Vagina (tissue), 2 donors: Measurements from ENCODE around the gene THOC1. TPM values are rescaled to one million over a fixed set of nuclear protein-coding genes. Genes with fewer than 3 reads are reported as not detected.

Experiments
- DNase-seq, 2 donors: peaks; one replicate each; pipeline ENCODE4 v3.0.0-alpha.2; 2017; ENCODE audit errors: extremely low spot score in 2 of 2
- H3K27ac ChIP-seq: fragments of 200-600 bp; sonication (generic); one replicate; pipeline ENCODE4 v1.5.1; 2019
- H3K27me3 ChIP-seq: fragments of 200-600 bp; sonication (generic); one replicate; pipeline ENCODE4 v1.5.1; 2019
- H3K36me3 ChIP-seq, 2 donors: fragments of 200-600 bp; sonication (generic); one replicate each; pipeline ENCODE4 v1.5.1; 2017 to 2019
- H3K4me1 ChIP-seq: fragments of 200-600 bp; sonication (generic); one replicate; pipeline ENCODE4 v1.5.1; 2019
- H3K4me3 ChIP-seq, 2 donors: fragments of 200-600 bp; sonication (generic); 1 replicate in 1 of 2; 2 replicates in 1 of 2; pipeline ENCODE4 v1.5.1; 2016 to 2019
- H3K9me3 ChIP-seq: fragments of 200-600 bp; sonication (generic); one replicate; pipeline ENCODE4 v1.5.1; 2019
- POLR2A ChIP-seq, 2 donors: fragments of 450-650 bp; IDR thresholded peaks; one replicate each; pipeline ENCODE4 v1.6.1; 2017; ENCODE audit warnings: antibody characterized with exemption in 2 of 2, mild to moderate bottlenecking in 2 of 2, moderate library complexity in 2 of 2
- POLR2AphosphoS5 ChIP-seq, 2 donors: sonication (generic); formaldehyde crosslinking; IDR thresholded peaks; one replicate each; pipeline ENCODE4 v1.9.0; 2017; ENCODE audit warnings: antibody characterized with exemption in 2 of 2, mild to moderate bottlenecking in 2 of 2, low read depth in 1 of 2; ENCODE audit not compliant: insufficient read depth in 1 of 2
- intact Hi-C: fragments of 100-400 bp; cut with DNase I; formaldehyde crosslinking; loops from one replicate; pipeline ENCODE4 v1.15.1; 2023
- total RNA-seq: library from RNA; depleted of rRNA; stranded (reverse); fragments of >200 nt; gene quantifications from one replicate; pipeline ENCODE4 v1.2.3, GENCODE V29; 2016
- TF ChIP-seq, protein P1 (sequence below), 3 experiments: fragments of 450-650 bp in 2 of 3; fragments of 200-600 bp in 1 of 3; sonication (generic) in 1 of 3; IDR thresholded peaks; one replicate each; pipeline ENCODE4 v1.5.1; 2017 to 2019; ENCODE audit warnings: antibody characterized with exemption in 3 of 3, mild to moderate bottlenecking in 2 of 3, moderate library complexity in 2 of 3

THOC1 gene
- total RNA-seq, 1 donor from 2014 or later, result 47.9 TPM

DNA sequence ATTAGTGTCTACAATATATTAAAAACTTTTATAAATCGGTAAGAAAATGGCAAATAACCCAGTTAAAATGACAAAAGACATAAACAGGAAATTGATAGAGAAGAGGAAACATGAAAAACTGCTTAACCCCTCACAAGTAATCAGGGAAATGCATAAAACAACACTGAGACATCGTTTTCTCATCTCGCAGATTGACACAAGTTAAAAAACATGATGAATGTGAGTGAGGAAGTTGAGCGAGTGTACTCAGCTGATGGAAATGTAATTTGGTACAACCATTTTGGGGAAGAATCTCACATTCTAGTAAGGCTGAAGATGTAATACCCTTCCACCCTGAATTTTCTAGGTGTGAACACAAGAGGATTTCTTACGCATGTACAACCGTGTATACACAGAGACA lies 18.0 kb upstream of the THOC1 start:
- DNase-seq, result no peak
- Histone ChIP-seq H3K4me3 (no peak overlapping the region), H3K9me3 (no peaks in the 10 kb centered on the region), H3K36me3 (no peaks in the 10 kb centered on the region), H3K4me1 (no peaks in the 10 kb centered on the region), H3K27ac (no peak overlapping the region), H3K27me3 (no peaks in the 10 kb centered on the region)
- TF ChIP-seq, protein P1, sequence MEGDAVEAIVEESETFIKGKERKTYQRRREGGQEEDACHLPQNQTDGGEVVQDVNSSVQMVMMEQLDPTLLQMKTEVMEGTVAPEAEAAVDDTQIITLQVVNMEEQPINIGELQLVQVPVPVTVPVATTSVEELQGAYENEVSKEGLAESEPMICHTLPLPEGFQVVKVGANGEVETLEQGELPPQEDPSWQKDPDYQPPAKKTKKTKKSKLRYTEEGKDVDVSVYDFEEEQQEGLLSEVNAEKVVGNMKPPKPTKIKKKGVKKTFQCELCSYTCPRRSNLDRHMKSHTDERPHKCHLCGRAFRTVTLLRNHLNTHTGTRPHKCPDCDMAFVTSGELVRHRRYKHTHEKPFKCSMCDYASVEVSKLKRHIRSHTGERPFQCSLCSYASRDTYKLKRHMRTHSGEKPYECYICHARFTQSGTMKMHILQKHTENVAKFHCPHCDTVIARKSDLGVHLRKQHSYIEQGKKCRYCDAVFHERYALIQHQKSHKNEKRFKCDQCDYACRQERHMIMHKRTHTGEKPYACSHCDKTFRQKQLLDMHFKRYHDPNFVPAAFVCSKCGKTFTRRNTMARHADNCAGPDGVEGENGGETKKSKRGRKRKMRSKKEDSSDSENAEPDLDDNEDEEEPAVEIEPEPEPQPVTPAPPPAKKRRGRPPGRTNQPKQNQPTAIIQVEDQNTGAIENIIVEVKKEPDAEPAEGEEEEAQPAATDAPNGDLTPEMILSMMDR (IDR thresholded peaks at IDR 0.05), result no peak
- TF ChIP-seq POLR2AphosphoS5 (IDR thresholded peaks at IDR 0.05; ENCODE audit: insufficient read depth in 1 of 2, low read depth in 1 of 2) (no peak), POLR2A (IDR thresholded peaks at IDR 0.05) (no peak)
- intact Hi-C loops, result loop anchor here (10.0 kb wide), 1 partner anchor 329 kb away; no protein-coding TSS in a partner anchor

DNA sequence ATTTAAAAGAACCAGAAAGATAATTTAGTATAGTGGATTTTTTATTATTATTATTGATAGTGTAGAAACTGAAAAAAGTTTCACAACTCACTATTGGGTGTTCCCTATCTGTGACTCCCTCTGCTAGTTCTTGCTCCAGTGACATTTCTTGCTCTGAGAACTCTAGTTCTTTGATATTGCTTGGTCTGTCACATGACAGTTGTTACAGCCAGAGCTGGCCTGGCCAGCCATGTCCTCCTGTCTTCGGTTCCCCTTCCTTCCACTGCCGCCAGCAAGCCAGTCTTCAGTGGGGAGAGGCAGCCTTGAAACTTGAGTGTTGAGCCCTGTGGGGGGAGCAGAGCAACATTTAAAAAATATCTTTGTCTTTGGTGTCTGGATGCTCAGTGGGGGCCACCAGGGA lies 7.6 kb upstream of the THOC1 start:
- Histone ChIP-seq H3K4me3 (no peak overlapping the region), H3K36me3 (no peaks in the 10 kb centered on the region), H3K27ac (no peak overlapping the region), H3K9me3 (no peaks in the 10 kb centered on the region), H3K27me3 (no peaks in the 10 kb centered on the region), H3K4me1 (no peaks in the 10 kb centered on the region)
- intact Hi-C loops, result no loop called here
- no peak for TF ChIP-seq POLR2A (IDR thresholded peaks at IDR 0.05)
- no peak for TF ChIP-seq POLR2AphosphoS5 (IDR thresholded peaks at IDR 0.05; ENCODE audit: insufficient read depth in 1 of 2, low read depth in 1 of 2)
- TF ChIP-seq, protein P1 (IDR thresholded peaks at IDR 0.05), result no peak
- DNase-seq, result no peak

DNA sequence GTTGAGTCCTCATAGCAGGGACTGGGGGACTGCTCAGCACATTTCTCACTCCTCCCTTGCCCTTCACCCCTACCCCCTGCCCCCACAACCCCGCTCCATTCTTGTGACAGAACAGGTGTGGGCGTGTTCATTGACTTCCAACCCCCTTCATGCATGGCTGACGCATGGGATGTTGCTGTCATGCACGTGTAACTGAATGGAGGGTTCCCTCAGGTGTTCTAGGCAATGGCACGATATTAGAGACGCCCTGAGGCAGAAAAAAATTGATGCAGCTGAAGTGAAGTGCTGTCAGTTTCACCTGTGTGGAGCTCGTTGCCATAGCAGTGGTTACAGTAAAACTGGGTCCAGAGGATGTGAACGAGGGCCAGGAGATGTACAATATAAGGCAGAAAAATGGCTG lies 6.5 kb upstream of the THOC1 start:
- intact Hi-C loops, result no loop called here
- TF ChIP-seq POLR2A (IDR thresholded peaks at IDR 0.05) (no peak), POLR2AphosphoS5 (IDR thresholded peaks at IDR 0.05; ENCODE audit: insufficient read depth in 1 of 2, low read depth in 1 of 2) (no peak)
- TF ChIP-seq, protein P1 (IDR thresholded peaks at IDR 0.05), result no peak
- DNase-seq, result no peak
- Histone ChIP-seq H3K4me3 (no peak overlapping the region), H3K4me1 (peaks cover 3% of the 10 kb centered on the region), H3K36me3 (no peaks in the 10 kb centered on the region), H3K27ac (no peak overlapping the region), H3K9me3 (no peaks in the 10 kb centered on the region), H3K27me3 (no peaks in the 10 kb centered on the region)

DNA sequence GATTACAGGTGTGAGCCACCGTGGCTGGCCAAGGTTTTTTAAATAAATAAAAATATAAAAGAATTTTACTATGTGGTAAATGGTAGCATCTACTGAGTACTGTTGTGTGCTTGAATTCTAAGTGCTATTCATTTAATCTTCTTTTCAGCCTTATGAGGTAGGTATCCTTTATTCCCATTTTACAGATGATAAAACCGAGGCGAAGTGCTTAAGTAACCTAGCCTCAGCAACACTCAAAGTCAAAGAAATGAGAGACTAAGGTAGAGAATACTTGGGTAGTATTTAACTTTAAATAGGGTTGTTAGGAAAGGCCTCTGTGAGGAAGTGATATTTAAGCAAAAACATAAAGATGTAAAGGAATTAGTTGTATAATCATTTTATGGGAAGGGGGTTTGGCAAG lies 5.7 kb upstream of the THOC1 start:
- H3K4me1 ChIP-seq, result peaks cover 11% of the 10 kb centered on the region
- no peaks in the 10 kb centered on the region for H3K36me3 ChIP-seq
- no peak overlapping the region for H3K4me3 ChIP-seq
- no peak for TF ChIP-seq POLR2AphosphoS5 (IDR thresholded peaks at IDR 0.05; ENCODE audit: insufficient read depth in 1 of 2, low read depth in 1 of 2)
- TF ChIP-seq, protein P1 (IDR thresholded peaks at IDR 0.05), result no peak
- no peak for TF ChIP-seq POLR2A (IDR thresholded peaks at IDR 0.05)
- no peak for DNase-seq
- H3K9me3 ChIP-seq, result no peaks in the 10 kb centered on the region
- intact Hi-C loops, result no loop called here
- H3K27me3 ChIP-seq, result no peaks in the 10 kb centered on the region
- H3K27ac ChIP-seq, result no peak overlapping the region

DNA sequence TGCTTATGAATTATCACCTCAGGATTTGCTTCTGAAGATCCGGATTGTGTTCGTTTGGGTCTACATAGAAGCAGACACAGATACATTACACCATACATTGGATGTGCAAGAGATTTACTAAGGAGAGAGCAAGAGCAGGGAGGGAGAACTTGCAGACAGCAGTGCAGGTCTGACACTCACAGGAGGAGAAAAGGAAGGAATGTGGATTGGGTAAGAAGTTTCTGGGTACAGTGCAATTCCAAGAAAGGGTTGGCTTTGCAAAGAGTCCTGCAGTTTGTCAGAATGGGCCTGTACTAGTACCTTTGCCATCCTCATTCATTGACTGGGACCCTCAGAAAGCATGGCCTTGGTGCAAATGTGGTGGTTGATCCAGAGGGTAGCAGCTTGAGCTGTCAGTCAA lies 4.8 kb upstream of the THOC1 start:
- intact Hi-C loops, result no loop called here
- no peak overlapping the region for H3K27ac ChIP-seq

More for the DNA sequence above, 4.8 kb upstream of the THOC1 start:
- Histone ChIP-seq H3K27me3 (no peaks in the 10 kb centered on the region), H3K9me3 (no peaks in the 10 kb centered on the region), H3K4me1 (peaks cover 12% of the 10 kb centered on the region), H3K36me3 (no peaks in the 10 kb centered on the region), H3K4me3 (no peak overlapping the region)
- no peak for DNase-seq
- TF ChIP-seq POLR2A (IDR thresholded peaks at IDR 0.05) (no peak), POLR2AphosphoS5 (IDR thresholded peaks at IDR 0.05; ENCODE audit: insufficient read depth in 1 of 2, low read depth in 1 of 2) (no peak)
- TF ChIP-seq, protein P1 (IDR thresholded peaks at IDR 0.05), result no peak
